22Rv1 (cell line): Measurements from ENCODE around the gene ZNF57.

Source experiments
- CTCF ChIP-seq: fragments of 450-650 bp; IDR thresholded peaks from 2 replicates; pipeline ENCODE4 v1.5.1; 2017; ENCODE audit warnings: mild to moderate bottlenecking
- ZFX ChIP-seq: fragments of 450-650 bp; IDR thresholded peaks from 2 replicates; pipeline ENCODE4 v1.6.1; 2017; ENCODE audit warnings: antibody characterized with exemption, borderline replicate concordance

GRCh38 chr19:2942928-2943640, 42.4 kb downstream of the ZNF57 start:
- no peak for TF ChIP-seq CTCF
- TF ChIP-seq ZFX: no peak
